Stomach (tissue), 9 donors: ENCODE data around the gene TKTL1. TPM values are rescaled to one million over a fixed set of nuclear protein-coding genes. Genes with fewer than 3 reads are reported as not detected.

Experiments
- DNase-seq, 2 donors: peaks; one replicate each; pipeline versions ENCODE4 v3.0.0 to v3.0.0-alpha.2; 2013 to 2019
- H3K27ac ChIP-seq, 5 donors: fragments of 200-600 bp in 4 of 5; sonication (generic) in 4 of 5; one replicate each; pipeline ENCODE4 v1.5.1; 2013 to 2019; ENCODE audit warnings: mild to moderate bottlenecking in 1 of 5, moderate library complexity in 1 of 5
- H3K27me3 ChIP-seq, 3 donors: fragments of 200-600 bp; sonication (generic); one replicate each; pipeline ENCODE4 v1.5.1; 2017 to 2019; ENCODE audit warnings: mixed run types in 1 of 3
- H3K36me3 ChIP-seq, 4 donors: fragments of 200-600 bp; sonication (generic); 1 replicate in 3 of 4; 2 replicates in 1 of 4; pipeline ENCODE4 v1.5.1; 2016 to 2019
- H3K4me1 ChIP-seq, 4 donors: fragments of 200-600 bp; sonication (generic); one replicate each; pipeline ENCODE4 v1.5.1; 2016 to 2019
- H3K4me3 ChIP-seq, 4 donors: fragments of 200-600 bp; sonication (generic) in 3 of 4; one replicate each; pipeline ENCODE4 v1.5.1; 2016 to 2019; ENCODE audit warnings: mild to moderate bottlenecking in 1 of 4
- H3K9me3 ChIP-seq, 4 donors: fragments of 200-600 bp; sonication (generic); one replicate each; pipeline ENCODE4 v1.5.1; 2016 to 2019
- EP300 ChIP-seq: sonication (generic); formaldehyde crosslinking; IDR thresholded peaks from one replicate; pipeline ENCODE4 v1.6.1; 2017; ENCODE audit warnings: antibody characterized with exemption
- POLR2A ChIP-seq, 4 donors: fragments of 450-650 bp; IDR thresholded peaks; one replicate each; pipeline ENCODE4 v1.6.1; 2016; ENCODE audit warnings: antibody characterized with exemption in 4 of 4, control low read depth in 2 of 4, mild to moderate bottlenecking in 1 of 4, moderate library complexity in 1 of 4
- POLR2AphosphoS5 ChIP-seq, 3 donors: sonication (generic); formaldehyde crosslinking; IDR thresholded peaks; one replicate each; pipeline ENCODE4 v1.6.1; 2016; ENCODE audit warnings: antibody characterized with exemption in 3 of 3
- WGBS, 5 donors: extraction: QIAGEN DNeasy Blood & Tissue Kit in 3 of 5; methylation state at CpG; one replicate each; pipeline versions ENCODE4 v1.1.5 to v1.1.7; 2013 to 2018; 5-methylcytosine and 5-hydroxymethylcytosine counted together
- intact Hi-C: fragments of 100-400 bp; cut with DNase I; formaldehyde crosslinking; loops from one replicate; pipeline ENCODE4 v1.15.1; 2023; ENCODE audit warnings: low total_unique reads
- polyA plus RNA-seq, 3 donors: library from polyadenylated mRNA; stranded (reverse); fragments of 200-250 nt; gene quantifications; one replicate each; pipeline ENCODE4 v1.2.3, GENCODE V29; 2013
- total RNA-seq, 5 donors: library from RNA; depleted of rRNA; stranded (reverse); fragments of >200 nt; gene quantifications; one replicate each; pipeline versions ENCODE4 v1.1.0 to v1.2.3, GENCODE V29; 2014 to 2016
- TF ChIP-seq, protein P1 (sequence below), 7 experiments: fragments of 450-650 bp in 4 of 7; fragments of 200-600 bp in 3 of 7; sonication (generic) in 3 of 7; IDR thresholded peaks; one replicate each; pipeline ENCODE4 v1.5.1; 2016 to 2019; ENCODE audit warnings: antibody characterized with exemption in 7 of 7, control low read depth in 2 of 7, mild to moderate bottlenecking in 1 of 7
- donor health status: healthy with polysubstance abuse.
- donor health status: Bipolar disorder and iron deficiency.
- donor health status: healthy.

TKTL1 gene
- total and polyA plus RNA-seq, 8 donors: not detected

DNA sequence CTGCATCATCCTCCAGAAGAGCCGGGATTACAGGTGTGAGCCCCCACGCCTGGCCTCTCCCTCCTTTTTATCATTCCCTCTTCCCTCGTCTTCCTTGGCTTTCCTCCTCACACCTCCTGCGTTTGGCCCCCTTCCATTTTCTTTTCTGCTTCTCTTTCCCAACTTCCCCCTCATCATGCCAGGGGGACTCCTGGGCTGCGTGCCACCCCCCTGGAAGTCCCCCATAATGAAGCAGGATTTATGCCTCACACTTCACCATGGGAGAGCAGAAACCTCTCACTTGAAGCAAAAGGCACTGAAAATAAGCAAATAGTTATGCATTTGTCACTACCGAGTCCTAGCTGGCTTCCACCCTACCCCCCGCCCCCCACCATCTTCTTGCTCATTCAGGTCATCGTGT, 7.9 kb downstream of the TKTL1 start:
- Histone ChIP-seq H3K4me1 (peaks cover 0 to 5% (median 0%) of the 10 kb centered on the region in 4 donors), H3K9me3 (no peaks in the 10 kb centered on the region), H3K36me3 (no peaks in the 10 kb centered on the region), H3K27ac (no peak overlapping the region), H3K27me3 (peaks cover 0 to 19% (median 0%) of the 10 kb centered on the region in 3 donors), H3K4me3 (no peak overlapping the region)
- intact Hi-C loops: no loop called here
- 65 to 76% (median 66%) methylated on average over 5 to 8 of the region's 8 CpGs for WGBS, 5 donors
- DNase-seq: no peak
- TF ChIP-seq POLR2AphosphoS5 (IDR thresholded peaks at IDR 0.05) (no peak), POLR2A (IDR thresholded peaks at IDR 0.05) (no peak), EP300 (no peak)
- TF ChIP-seq, protein P1, sequence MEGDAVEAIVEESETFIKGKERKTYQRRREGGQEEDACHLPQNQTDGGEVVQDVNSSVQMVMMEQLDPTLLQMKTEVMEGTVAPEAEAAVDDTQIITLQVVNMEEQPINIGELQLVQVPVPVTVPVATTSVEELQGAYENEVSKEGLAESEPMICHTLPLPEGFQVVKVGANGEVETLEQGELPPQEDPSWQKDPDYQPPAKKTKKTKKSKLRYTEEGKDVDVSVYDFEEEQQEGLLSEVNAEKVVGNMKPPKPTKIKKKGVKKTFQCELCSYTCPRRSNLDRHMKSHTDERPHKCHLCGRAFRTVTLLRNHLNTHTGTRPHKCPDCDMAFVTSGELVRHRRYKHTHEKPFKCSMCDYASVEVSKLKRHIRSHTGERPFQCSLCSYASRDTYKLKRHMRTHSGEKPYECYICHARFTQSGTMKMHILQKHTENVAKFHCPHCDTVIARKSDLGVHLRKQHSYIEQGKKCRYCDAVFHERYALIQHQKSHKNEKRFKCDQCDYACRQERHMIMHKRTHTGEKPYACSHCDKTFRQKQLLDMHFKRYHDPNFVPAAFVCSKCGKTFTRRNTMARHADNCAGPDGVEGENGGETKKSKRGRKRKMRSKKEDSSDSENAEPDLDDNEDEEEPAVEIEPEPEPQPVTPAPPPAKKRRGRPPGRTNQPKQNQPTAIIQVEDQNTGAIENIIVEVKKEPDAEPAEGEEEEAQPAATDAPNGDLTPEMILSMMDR (IDR thresholded peaks at IDR 0.05): no peak

DNA sequence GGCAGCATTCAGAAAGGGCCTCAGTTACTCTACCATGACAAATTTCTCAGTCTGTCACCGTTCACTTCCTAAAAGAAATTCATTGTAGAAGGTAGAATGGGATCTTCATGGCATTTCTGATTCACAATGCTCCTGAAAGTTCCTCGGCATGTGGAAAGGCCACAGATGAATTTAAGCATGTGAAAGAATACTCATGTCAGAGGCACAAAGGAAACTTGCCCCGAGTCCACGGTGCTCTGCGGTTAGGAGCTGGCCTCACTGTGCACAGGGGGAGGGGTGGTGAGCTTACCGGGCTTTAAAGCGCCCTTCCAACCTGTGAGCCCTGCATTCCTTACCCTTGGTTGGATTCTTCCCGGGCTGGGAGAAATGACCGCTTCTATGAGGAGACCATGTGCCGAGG, 9.3 kb downstream of the TKTL1 start:
- Histone ChIP-seq H3K27ac (no peak overlapping the region), H3K4me3 (no peak overlapping the region), H3K36me3 (no peaks in the 10 kb centered on the region), H3K4me1 (peaks cover 0 to 8% (median 0%) of the 10 kb centered on the region in 4 donors), H3K9me3 (no peaks in the 10 kb centered on the region), H3K27me3 (peaks cover 0 to 19% (median 0%) of the 10 kb centered on the region in 3 donors)
- DNase-seq: no peak
- WGBS, 5 donors: 67 to 83% (median 75%) methylated on average over 10 of the region's 10 CpGs
- intact Hi-C loops: no loop called here
- TF ChIP-seq, protein P1 (IDR thresholded peaks at IDR 0.05): no peak
- TF ChIP-seq POLR2A (IDR thresholded peaks at IDR 0.05): no peak
- no peak for TF ChIP-seq POLR2AphosphoS5 (IDR thresholded peaks at IDR 0.05)
- TF ChIP-seq EP300: no peak

DNA sequence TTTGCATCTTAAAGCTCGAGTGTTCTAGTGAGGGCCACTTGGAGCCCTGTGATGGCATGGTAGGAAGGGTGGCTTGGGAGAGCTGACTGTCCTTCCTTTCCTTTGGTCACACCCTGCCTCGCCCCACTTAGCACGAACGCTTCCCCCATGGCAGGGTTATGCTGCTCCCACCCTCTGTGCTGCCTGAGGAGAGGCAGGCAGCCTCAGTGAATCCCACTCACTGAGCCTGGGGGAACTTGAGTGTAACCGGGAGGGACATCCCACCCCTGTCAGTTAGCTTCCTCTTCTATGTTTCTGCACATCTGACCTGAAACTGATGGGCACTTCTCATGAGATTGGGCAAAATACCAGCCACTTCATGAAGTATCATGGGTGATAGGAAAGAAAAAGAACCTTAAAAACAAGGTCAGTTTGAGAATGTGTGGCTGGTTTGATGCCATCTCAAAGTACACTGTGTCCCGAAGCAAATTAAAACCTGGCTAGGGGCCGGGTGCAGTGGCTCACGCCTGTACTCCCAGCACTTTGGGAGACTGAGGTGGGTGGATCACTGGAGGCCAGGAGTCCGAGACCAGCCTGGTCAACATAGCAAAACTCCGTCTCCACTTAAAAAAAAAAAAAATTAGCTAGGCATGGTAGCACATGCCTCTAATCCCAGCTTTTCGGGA, 10.1 kb downstream of the TKTL1 start:
- intact Hi-C loops: no loop called here
- DNase-seq: no peak
- TF ChIP-seq, protein P1 (IDR thresholded peaks at IDR 0.05): no peak
- Histone ChIP-seq H3K9me3 (no peaks in the 10 kb centered on the region), H3K36me3 (no peaks in the 10 kb centered on the region), H3K4me3 (no peak overlapping the region), H3K27me3 (peaks cover 0 to 19% (median 0%) of the 10 kb centered on the region in 3 donors), H3K4me1 (peaks cover 0 to 8% (median 0%) of the 10 kb centered on the region in 4 donors), H3K27ac (no peak overlapping the region)
- 76 to 86% (median 82%) methylated on average over 11 of the region's 11 CpGs for WGBS, 5 donors

DNA sequence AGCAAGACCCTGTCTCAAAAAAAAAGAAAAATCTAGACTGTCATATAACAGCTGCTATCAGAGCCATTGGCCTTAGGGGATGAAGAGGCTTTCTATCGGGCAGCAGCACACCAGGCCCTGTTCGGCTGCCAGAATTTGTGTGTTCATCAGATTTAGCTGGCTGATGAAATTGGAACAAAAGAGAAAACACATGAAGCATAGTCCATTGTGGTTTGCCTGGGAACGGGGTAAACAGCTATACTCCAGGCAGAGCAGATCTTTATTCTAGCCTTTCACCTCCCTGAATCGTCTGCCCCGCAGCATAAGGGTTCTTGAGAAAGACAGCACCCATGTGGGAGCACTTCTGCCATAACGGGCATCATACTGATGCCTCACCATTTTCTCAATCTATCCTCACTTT, 11.6 kb downstream of the TKTL1 start:
- no peak overlapping the region for H3K4me3 ChIP-seq
- no peaks in the 10 kb centered on the region for H3K9me3 ChIP-seq
- DNase-seq: no peak
- no peak for TF ChIP-seq POLR2AphosphoS5 (IDR thresholded peaks at IDR 0.05)
- TF ChIP-seq EP300: no peak
- TF ChIP-seq POLR2A (IDR thresholded peaks at IDR 0.05): no peak
- TF ChIP-seq, protein P1 (IDR thresholded peaks at IDR 0.05): no peak
- intact Hi-C loops: no loop called here
- no peak overlapping the region for H3K27ac ChIP-seq
- no peaks in the 10 kb centered on the region for H3K36me3 ChIP-seq
- H3K27me3 ChIP-seq: peaks cover 0 to 19% (median 0%) of the 10 kb centered on the region in 3 donors
- H3K4me1 ChIP-seq: peaks cover 0 to 8% (median 0%) of the 10 kb centered on the region in 4 donors
- WGBS, 5 donors: 75 to 91% (median 84%) methylated on average over 6 of the region's 6 CpGs
